Fibroblast of lung (primary cell): Measurements from ENCODE around the gene ZFPM1. TPM values are rescaled to one million over a fixed set of nuclear protein-coding genes. Genes with fewer than 3 reads are reported as not detected.

Experiments used
- DNase-seq, 2 donors: peaks; one replicate each; pipeline versions ENCODE4 v3.0.0 to v3.0.0-alpha.2; 2010; ENCODE audit warnings: low read depth in 2 of 2
- H2AFZ ChIP-seq: 2 replicates; pipeline ENCODE4 v1.5.1; 2012; ENCODE audit warnings: low read length, control low read depth, inconsistent platforms
- H3K27ac ChIP-seq: 2 replicates; pipeline ENCODE4 v1.5.1; 2011; ENCODE audit warnings: low read length, control low read depth; ENCODE audit not compliant: insufficient read depth
- H3K27me3 ChIP-seq: 2 replicates; pipeline ENCODE4 v1.5.1; 2011; ENCODE audit warnings: mild to moderate bottlenecking, low read length; ENCODE audit not compliant: control insufficient read depth, insufficient read depth
- H3K36me3 ChIP-seq: 2 replicates; pipeline ENCODE4 v1.5.1; 2011; ENCODE audit warnings: low read length; ENCODE audit not compliant: control insufficient read depth, insufficient read depth
- H3K4me1 ChIP-seq: 2 replicates; pipeline ENCODE4 v1.5.1; 2011; ENCODE audit warnings: low read length; ENCODE audit not compliant: control insufficient read depth, insufficient read depth; ENCODE audit errors: extremely low read depth
- H3K4me2 ChIP-seq: 2 replicates; pipeline ENCODE4 v1.5.1; 2011; ENCODE audit warnings: low read length, control low read depth; ENCODE audit not compliant: insufficient read depth; ENCODE audit errors: extremely low read depth
- H3K4me3 ChIP-seq, 4 experiments: fragments of 200-600 bp in 1 of 4; sonication (generic) in 1 of 4; replicated peaks in 1 of 4; 2 replicates each; pipeline ENCODE4 v1.5.1; 2011 to 2016; ENCODE audit warnings: low read length in 4 of 4, low read depth in 3 of 4, mild to moderate bottlenecking in 3 of 4, control low read depth in 2 of 4, inconsistent platforms in 1 of 4, mixed read lengths in 1 of 4; ENCODE audit not compliant: insufficient read depth in 1 of 4; ENCODE audit errors: control extremely low read depth in 1 of 4
- H3K79me2 ChIP-seq: 2 replicates; pipeline ENCODE4 v1.5.1; 2012; ENCODE audit warnings: mild to moderate bottlenecking, low read length, inconsistent platforms; ENCODE audit not compliant: control insufficient read depth, insufficient read depth
- H3K9ac ChIP-seq: 2 replicates; pipeline ENCODE4 v1.5.1; 2011; ENCODE audit warnings: mild to moderate bottlenecking, low read length, control low read depth; ENCODE audit not compliant: insufficient read depth
- H3K9me3 ChIP-seq: 2 replicates; pipeline ENCODE4 v1.5.1; 2012; ENCODE audit warnings: low read depth, low read length; ENCODE audit not compliant: control insufficient read depth, insufficient read depth
- H4K20me1 ChIP-seq: 2 replicates; pipeline ENCODE4 v1.5.1; 2011; ENCODE audit warnings: low read length; ENCODE audit not compliant: control insufficient read depth, insufficient read depth; ENCODE audit errors: extremely low read depth
- CTCF ChIP-seq, 2 donors: IDR thresholded peaks in 1 of 2; conservative IDR thresholded peaks in 1 of 2; 1 replicate in 1 of 2; 2 replicates in 1 of 2; pipeline ENCODE4 v1.5.1; 2011 to 2012; ENCODE audit warnings: low read length in 2 of 2, control low read depth in 1 of 2, inconsistent platforms in 1 of 2, low read depth in 1 of 2, mild to moderate bottlenecking in 1 of 2
- EZH2 ChIP-seq: IDR thresholded peaks from 2 replicates; pipeline ENCODE4 v1.5.1; 2012; ENCODE audit warnings: low read length, control low read depth, mild to moderate bottlenecking; ENCODE audit errors: missing control alignments
- polyA plus RNA-seq, 2 donors: library from polyadenylated mRNA; depleted of rRNA in 1 of 2; stranded (reverse) in 1 of 2; unstranded in 1 of 2; fragments of >200 nt; gene quantifications; 2 replicates each; pipeline ENCODE4 v1.2.1, GENCODE V29; 2011 to 2012; ENCODE audit warnings: missing spikeins in 1 of 2
- total RNA-seq: library from RNA; depleted of rRNA; stranded (reverse); fragments of >200 nt; gene quantifications from 2 replicates; pipeline ENCODE4 v1.2.1, GENCODE V29; 2014

The ZFPM1 gene
- total and polyA plus RNA-seq, 2 donors (not counting 1 experiment from before 2014, with no cell fraction given), result 0.27 to 1.7 TPM

- Histone ChIP-seq H3K4me1 (peaks cover 10% of the 10 kb centered on the region), H3K9ac (no peak overlapping the region), H3K4me3 (no peak overlapping the region), H4K20me1 (no peaks in the 10 kb centered on the region), H3K79me2 (no peaks in the 10 kb centered on the region), H2AFZ (no peak overlapping the region), H3K4me2 (no peak overlapping the region), H3K27ac (no peak overlapping the region), H3K27me3 (peaks cover 4% of the 10 kb centered on the region), H3K9me3 (no peaks in the 10 kb centered on the region), H3K36me3 (no peaks in the 10 kb centered on the region)
- no peak for DNase-seq
- no peak for TF ChIP-seq EZH2
Measured at GRCh38 chr16:88451586-88452481, 1.2 kb upstream of the ZFPM1 start.

GRCh38 chr16:88452482-88453216 lies 431 bp upstream of the ZFPM1 start:
- Histone ChIP-seq H3K9ac (peak overlapping the region; percentile 7), H3K4me2 (peak overlapping the region; percentile 82)

More at GRCh38 chr16:88452482-88453216, 431 bp upstream of the ZFPM1 start:
- H4K20me1 ChIP-seq, result no peaks in the 10 kb centered on the region
- peak overlapping the region; percentile 49 to 63 (median 53) for H3K4me3 ChIP-seq
- H3K4me1 ChIP-seq, result peaks cover 10% of the 10 kb centered on the region
- H3K79me2 ChIP-seq, result no peaks in the 10 kb centered on the region
- peak; percentile 89 to 93 for DNase-seq
- peak overlapping the region; percentile 73 for H2AFZ ChIP-seq
- H3K36me3 ChIP-seq, result no peaks in the 10 kb centered on the region
- peak overlapping the region; percentile 43 for H3K27ac ChIP-seq
- H3K9me3 ChIP-seq, result no peaks in the 10 kb centered on the region
- TF ChIP-seq EZH2 (no peak), CTCF (conservative IDR thresholded peaks at IDR 0.05 in 1 of 2, IDR thresholded peaks at IDR 0.05 in 1 of 2; ENCODE audit: low read depth in 1 of 2, low read length in 2 of 2) (no peak)
- peaks cover 4% of the 10 kb centered on the region for H3K27me3 ChIP-seq
